Thyroid gland (tissue), 4 donors: ENCODE data around the gene SERPINA4.

Experiments
- POLR2A ChIP-seq, 2 donors: fragments of 450-650 bp; IDR thresholded peaks; one replicate each; pipeline ENCODE4 v1.6.1; 2017; ENCODE audit warnings: antibody characterized with exemption in 2 of 2, mild to moderate bottlenecking in 2 of 2, moderate library complexity in 1 of 2
- TF ChIP-seq, protein P1 (sequence below), 6 experiments: fragments of 200-600 bp in 3 of 6; fragments of 450-650 bp in 3 of 6; sonication (generic) in 3 of 6; IDR thresholded peaks; one replicate each; pipeline ENCODE4 v1.5.1; 2016 to 2019; ENCODE audit warnings: antibody characterized with exemption in 6 of 6, mild to moderate bottlenecking in 2 of 6, inconsistent platforms in 1 of 6, moderate library complexity in 1 of 6

DNA sequence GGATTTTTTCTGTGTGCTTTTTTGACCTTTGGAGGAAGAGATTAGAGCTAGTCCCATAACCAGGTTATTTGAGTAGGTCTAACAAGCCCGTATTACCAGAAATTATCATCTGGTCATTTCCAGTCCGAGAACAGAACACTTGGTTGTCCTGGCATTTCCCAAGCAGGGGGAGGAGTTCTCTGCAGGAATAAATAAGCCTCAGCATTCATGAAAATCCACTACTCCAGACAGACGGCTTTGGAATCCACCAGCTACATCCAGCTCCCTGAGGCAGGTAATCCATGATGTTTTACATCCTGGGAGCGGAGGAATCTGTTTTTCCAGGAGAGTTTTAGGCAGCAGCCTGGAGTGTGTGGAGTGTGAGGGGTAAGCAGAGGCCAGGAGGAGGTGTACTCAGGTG, 50.9 kb downstream of the SERPINA4 start, which contains the start of gene SERPINA3:
- TF ChIP-seq, protein P1, sequence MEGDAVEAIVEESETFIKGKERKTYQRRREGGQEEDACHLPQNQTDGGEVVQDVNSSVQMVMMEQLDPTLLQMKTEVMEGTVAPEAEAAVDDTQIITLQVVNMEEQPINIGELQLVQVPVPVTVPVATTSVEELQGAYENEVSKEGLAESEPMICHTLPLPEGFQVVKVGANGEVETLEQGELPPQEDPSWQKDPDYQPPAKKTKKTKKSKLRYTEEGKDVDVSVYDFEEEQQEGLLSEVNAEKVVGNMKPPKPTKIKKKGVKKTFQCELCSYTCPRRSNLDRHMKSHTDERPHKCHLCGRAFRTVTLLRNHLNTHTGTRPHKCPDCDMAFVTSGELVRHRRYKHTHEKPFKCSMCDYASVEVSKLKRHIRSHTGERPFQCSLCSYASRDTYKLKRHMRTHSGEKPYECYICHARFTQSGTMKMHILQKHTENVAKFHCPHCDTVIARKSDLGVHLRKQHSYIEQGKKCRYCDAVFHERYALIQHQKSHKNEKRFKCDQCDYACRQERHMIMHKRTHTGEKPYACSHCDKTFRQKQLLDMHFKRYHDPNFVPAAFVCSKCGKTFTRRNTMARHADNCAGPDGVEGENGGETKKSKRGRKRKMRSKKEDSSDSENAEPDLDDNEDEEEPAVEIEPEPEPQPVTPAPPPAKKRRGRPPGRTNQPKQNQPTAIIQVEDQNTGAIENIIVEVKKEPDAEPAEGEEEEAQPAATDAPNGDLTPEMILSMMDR (IDR thresholded peaks at IDR 0.05) = no peak
- no peak for TF ChIP-seq POLR2A (IDR thresholded peaks at IDR 0.05)
